Activated T-helper 1 cell treated with anti-CD3 and anti-CD28 coated beads, Interleukin-2, amount 50 U/mL, for 16 hours (primary cell): ENCODE results near the gene EYA2.

Source experiments
- DNase-seq, 2 donors: peaks; one replicate each; pipeline ENCODE4 v3.0.0-alpha.2; 2020; ENCODE audit warnings: low read depth in 1 of 2, low spot score in 1 of 2

Gene EYA2

GRCh38 chr20:47063407-47063806 is 168.8 kb downstream of the EYA2 start:
- DNase-seq, result no peak

- DNase-seq, result no peak
Measured at GRCh38 chr20:47063808-47064207, 169.2 kb downstream of the EYA2 start.

- no peak for DNase-seq
Measured at GRCh38 chr20:47066484-47067270, 172.0 kb downstream of the EYA2 start.

GRCh38 chr20:47067776-47068175 is 173.1 kb downstream of the EYA2 start:
- DNase-seq, result no peak

DNA sequence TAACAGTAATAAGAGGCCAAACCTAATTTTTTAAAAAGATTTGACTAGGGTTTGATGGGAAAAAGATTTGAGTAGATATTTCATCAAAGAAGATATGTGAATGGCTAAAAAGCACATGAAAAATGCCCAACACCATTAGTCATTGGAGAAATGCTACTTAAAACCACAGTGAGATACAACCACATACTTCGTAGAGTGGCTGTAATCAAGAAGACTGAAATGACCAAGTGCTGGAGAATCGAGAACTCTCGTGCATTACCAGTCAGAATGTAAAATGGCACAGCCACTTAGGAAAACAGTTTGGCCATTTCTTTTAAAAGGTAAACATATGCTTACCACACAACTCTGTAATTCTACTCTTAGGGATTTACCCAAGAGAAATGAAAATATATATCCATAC is 175.5 kb downstream of the EYA2 start:
- DNase-seq, result no peak

DNA sequence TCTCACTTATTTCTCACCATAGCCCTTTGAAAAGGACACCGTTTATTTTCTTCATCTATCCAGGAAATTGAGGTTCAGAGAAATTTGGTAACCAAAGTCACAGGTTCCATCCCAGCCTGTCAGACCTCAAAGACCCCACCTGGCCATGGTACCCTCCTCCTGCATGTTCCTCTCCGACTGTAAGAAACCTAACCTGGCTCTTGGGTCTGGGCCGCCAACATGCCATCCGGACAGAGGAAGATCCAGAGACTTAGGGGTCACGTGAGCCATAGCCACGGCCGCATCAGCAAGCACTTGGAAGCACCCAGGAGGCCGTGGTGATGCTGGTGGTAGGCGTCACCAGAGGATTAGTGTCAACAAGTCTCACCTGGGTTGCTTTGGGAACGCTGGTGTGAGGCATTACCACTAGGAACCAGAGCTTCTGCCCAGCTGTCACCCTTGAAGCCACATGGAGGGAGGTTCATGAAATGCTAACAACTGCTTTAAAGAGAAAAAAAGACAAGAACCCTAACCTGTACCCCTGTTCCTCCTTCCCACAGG is 177.1 kb downstream of the EYA2 start:
- DNase-seq, result no peak

DNA sequence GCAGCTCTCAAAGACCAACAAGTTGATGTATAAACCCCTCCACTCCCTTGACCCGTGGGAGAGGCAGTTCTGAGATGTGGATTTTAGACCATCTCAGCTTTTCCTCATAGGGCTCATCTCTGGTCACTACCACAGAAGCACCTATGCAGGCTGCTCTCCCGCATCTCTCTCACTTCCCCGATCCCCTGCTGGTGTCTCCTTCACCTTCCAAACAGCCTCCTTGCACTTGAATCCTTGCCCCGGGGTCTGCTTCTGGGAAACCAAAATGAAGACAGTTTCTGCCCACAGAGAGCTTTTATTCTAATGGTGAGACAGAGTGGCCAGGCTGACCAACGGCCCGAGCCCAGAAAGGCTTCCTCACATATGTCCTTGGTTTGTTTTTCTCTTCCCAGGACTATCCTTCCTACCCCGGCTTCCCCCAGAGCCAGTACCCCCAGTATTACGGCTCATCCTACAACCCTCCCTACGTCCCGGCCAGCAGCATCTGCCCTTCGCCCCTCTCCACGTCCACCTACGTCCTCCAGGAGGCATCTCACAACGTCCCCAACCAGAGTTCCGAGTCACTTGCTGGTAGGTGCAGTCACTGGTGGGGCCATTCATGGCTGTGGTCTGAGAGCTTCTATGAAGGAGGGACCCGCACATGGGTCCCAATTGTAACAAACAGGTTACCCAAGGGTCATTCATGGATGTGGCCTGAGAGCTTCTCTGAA is 179.3 kb downstream of the EYA2 start:
- no peak for DNase-seq

GRCh38 chr20:47075263-47075662 is 180.6 kb downstream of the EYA2 start:
- no peak for DNase-seq

- DNase-seq, result no peak
Measured at GRCh38 chr20:47079047-47079446, 184.4 kb downstream of the EYA2 start.

GRCh38 chr20:47080365-47080764 is 185.7 kb downstream of the EYA2 start:
- no peak for DNase-seq

GRCh38 chr20:47086316-47086715 is 191.7 kb downstream of the EYA2 start:
- DNase-seq, result no peak

DNA sequence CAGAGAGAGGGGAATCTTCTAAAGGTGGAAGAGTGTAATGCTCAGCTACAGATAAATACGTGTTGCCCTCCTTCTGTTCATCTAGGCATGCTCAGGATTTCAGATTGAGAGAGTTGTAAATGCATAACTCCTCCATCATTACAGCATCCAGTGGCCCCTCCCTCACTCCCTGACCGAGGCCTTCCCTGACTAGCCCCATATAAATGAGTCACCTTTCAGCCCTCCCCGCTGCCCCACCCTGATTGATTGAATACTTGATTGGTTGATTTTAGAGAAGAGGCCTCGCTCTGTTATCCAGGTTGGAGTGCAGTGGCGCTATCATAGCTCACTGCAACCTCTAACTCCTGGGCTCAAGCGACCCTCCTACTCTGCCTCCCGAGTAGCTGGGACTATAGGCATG is 193.7 kb downstream of the EYA2 start:
- no peak for DNase-seq

GRCh38 chr20:47089151-47089550 is 194.5 kb downstream of the EYA2 start:
- no peak for DNase-seq

DNA sequence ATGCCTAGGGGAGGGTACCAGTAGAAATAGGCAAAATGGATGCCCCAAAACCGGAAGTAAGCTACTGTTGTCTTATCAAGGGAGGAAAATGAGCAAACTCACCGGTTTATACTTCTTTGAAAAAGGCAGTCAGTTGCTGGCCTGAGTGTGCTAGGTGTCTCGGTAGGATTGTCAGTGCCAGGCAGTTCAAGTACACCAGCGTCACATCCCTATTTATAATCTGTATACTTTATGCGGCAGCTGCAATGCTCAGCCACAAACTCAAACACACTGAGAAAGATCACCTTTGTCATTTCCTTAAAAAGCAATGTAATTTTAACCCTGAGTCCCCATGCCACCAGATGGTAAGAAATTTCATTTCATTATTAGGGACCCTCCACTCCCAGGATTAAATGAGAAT is 196.2 kb downstream of the EYA2 start:
- DNase-seq, result no peak

DNA sequence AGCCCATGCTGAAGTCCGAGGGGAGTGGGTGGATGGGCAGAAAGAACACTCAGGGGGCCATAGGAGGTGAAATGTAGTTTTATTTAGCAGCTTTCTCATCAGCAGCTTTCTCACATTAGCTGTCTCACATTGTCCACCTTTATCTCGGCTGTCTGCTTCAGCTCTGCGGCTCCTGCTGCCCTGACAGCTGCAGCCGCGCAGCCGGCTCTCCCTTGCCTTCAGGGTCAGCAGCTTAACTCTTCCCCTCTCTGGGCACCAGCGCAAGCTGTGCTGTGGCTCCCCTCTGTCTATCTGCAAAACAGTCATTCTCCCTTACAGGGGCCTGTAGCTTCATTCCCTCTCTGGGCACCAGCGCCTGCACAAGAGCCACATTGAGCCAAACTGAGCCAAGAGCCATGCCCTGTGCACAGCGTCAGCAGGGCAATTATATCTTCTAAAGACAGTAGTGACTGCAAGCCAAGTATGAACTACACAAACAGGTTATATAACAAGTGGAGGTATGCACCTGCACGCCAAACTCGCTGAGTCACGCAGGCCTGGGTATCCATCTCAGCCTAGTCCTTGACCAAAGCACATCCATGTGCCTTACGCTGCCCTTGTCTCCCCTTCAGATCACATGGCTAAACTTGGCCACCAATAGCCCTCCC is 198.8 kb downstream of the EYA2 start:
- DNase-seq, result no peak

DNA sequence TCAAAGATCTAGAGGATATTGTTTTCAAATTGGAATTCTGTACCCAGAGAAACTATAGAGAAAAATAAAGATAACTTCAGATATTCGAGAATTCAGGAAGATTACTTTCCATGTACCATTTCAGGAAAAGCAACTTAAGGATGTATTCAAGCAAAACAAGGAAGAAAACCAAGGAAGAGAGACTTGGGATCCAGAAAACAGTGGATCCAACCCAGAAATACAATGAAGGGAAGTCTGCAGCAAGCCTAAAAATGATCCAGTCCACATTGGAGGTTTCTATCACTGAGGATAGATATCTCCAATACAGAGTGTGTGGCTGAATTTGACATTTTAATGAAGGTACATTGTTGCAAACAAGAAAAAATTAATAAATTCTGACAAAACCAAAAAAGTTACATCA is 201.0 kb downstream of the EYA2 start:
- DNase-seq, result no peak

DNA sequence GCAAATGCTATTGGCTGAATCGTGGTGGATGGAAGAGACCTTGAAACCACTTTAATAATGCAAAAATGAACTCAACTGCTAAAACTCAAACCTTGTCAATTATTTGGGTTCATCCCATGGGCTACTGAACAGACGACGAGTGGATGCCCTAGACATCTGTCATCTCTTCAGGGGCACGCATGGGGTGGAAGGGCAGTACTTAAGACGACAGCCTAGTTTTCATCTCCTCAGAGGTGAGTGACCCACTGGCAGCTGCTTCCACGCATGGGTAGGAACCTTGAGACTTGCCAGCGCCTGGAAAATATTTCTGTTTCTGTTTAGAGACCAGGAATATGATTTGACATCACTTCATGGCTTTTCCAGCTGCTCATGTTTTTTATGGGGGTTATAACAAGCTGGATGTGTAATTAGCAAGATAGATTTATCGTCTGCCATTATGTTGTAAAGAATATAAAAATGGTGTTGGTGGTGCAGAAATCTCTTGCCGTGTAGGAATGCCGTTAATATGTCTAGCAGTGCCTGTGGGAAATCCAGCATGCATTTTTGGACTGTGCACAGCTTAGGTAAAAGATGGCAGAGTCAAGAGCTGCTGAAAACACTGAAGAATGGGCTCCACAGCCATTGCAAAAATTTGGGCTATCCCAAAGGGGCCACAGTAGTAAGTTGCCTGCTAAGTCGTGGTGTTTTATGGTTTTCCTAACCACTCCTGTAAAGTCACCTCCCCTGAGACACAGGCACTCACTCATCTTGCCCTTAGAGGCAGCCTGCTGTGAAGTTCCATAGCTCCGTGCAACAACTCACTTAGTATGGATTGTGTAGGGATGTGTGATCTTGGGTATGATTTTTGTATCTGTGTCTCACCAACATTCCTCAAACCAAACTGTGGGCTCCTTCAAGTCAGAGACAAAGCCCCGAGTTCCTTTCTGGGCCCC is 203.3 kb downstream of the EYA2 start:
- DNase-seq, result no peak

DNA sequence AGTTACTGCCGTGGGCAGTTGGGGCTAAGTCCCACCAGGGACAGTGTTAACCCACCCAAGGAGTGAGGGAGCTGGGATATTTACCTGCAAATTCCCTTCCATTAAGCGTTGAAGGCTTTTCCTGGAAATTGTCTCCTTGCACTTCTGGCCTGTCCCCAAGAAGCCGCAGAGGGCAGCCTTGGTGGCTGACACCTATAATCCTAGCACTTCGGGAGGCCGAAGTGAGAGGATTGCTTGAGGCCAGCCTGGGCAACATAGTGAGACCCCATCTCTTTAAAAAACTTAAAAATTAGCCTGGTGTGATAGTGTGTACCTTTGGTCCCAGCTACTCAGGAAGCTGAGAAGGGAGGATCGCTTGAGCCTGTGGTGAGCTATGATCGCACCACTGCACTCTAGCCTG is 204.4 kb downstream of the EYA2 start:
- DNase-seq, result no peak

DNA sequence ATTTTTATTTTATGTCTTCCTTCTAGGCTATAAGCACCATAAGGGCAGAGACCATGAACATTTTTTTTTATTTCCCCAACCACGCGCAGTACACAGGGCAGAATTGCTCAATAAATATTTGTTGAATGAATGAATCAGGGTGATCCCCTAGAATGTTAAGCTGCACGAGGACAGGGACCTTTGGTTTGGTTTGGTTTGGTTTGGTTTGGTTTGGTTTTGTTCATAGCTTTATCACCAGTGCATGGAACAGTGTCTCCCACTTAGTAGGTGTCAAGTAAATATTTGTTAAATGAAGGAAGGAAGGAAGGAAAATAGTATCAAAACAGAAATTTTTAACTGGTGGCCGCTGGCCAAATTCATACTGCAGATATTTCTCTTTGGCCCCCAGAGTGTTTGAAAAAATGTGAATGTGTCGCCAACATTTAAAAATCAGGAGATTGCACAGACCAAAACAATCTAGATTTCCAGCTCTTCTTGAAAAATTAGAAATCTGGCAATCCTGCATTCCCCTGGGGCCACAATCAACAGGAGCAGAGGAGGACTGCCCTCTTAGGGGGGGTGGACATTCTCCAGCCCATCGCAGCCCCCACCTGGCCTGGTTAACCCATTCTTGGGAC is 205.3 kb downstream of the EYA2 start:
- no peak for DNase-seq

DNA sequence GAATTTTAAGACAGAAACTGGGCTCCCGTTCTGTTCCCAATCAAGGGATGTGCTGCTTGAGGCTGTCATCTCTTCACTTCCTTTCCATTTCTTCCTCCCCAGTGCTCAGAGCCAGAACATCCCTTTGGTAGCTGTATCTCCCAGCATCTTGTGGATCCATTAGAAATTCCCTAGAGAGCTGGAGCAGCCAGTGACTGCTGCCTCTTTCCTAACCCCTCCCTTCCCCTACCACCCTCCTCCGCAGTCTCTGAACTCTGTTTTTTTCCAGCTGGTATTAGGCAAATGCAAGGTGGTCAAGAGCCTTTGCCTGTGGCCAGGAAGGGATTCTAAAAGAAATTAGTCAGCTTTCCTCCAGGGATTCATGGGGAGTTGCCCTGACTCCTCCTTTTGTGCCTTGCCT is 208.0 kb downstream of the EYA2 start:
- DNase-seq, result no peak
